GM18951 (cell line): ENCODE measurements around the gene EFNB1.
A peak's percentile ranks its signal among the peaks of the same experiment; 100 is the strongest.
"Not testable (repeated sequence)": the region's sequence is repeated elsewhere in the genome, so short reads cannot be mapped to it uniquely, and the experiment has no call there.

Source experiments
- POLR2A ChIP-seq: IDR thresholded peaks from 4 replicates; pipeline ENCODE4 v1.6.1; 2011; ENCODE audit warnings: mild to moderate bottlenecking; ENCODE audit not compliant: insufficient read length, insufficient read depth; ENCODE audit errors: extremely low read depth
- in situ Hi-C: fragments of 300-500 bp; cut with MboI; formaldehyde crosslinking; loops from one replicate; pipeline ENCODE4 v1.12.0; 2022; ENCODE audit warnings: low sequenced_read_pairs, mixed read lengths, inconsistent platforms; ENCODE audit not compliant: unreplicated experiment

EFNB1 gene

GRCh38 chrX:68828740-68829581 lies at the start of gene EFNB1:
Gene EFNB1 (plus strand): TSS chrX:68829021. CDS start chrX:68829777, 756 bp downstream.
- TF ChIP-seq POLR2A: peak; percentile 54
- in situ Hi-C loops: no loop called here

- in situ Hi-C loops: not testable (repeated sequence)
These were observed 47.5 kb upstream of the EFNB1 start for GRCh38 chrX:68781295-68781694.

- in situ Hi-C loops: no loop called here
- TF ChIP-seq POLR2A: no peak
These were observed 44.0 kb upstream of the EFNB1 start for GRCh38 chrX:68784816-68785215.

GRCh38 chrX:68786581-68786980 lies 42.2 kb upstream of the EFNB1 start:
- in situ Hi-C loops: not testable (repeated sequence)

- in situ Hi-C loops: no loop called here
- TF ChIP-seq POLR2A: no peak
These were observed 38.9 kb upstream of the EFNB1 start for GRCh38 chrX:68789966-68790365.

GRCh38 chrX:68792083-68792482 lies 36.7 kb upstream of the EFNB1 start:
- in situ Hi-C loops: no loop called here
- no peak for TF ChIP-seq POLR2A

- TF ChIP-seq POLR2A: no peak
- in situ Hi-C loops: no loop called here
These were observed 34.4 kb upstream of the EFNB1 start for GRCh38 chrX:68794461-68794860.

- in situ Hi-C loops: no loop called here
- no peak for TF ChIP-seq POLR2A
These were observed 33.1 kb upstream of the EFNB1 start for GRCh38 chrX:68795741-68796140.

GRCh38 chrX:68798400-68798799 lies 30.4 kb upstream of the EFNB1 start:
- in situ Hi-C loops: not testable (repeated sequence)

- in situ Hi-C loops: no loop called here
- TF ChIP-seq POLR2A: no peak
These were observed 27.0 kb upstream of the EFNB1 start for GRCh38 chrX:68801737-68802290.

- TF ChIP-seq POLR2A: no peak
- in situ Hi-C loops: no loop called here
These were observed 21.0 kb upstream of the EFNB1 start for GRCh38 chrX:68807818-68808217.

- in situ Hi-C loops: no loop called here
- no peak for TF ChIP-seq POLR2A
These were observed 20.0 kb upstream of the EFNB1 start for GRCh38 chrX:68808686-68809357.

- in situ Hi-C loops: no loop called here
- TF ChIP-seq POLR2A: no peak
These were observed 8.2 kb upstream of the EFNB1 start for GRCh38 chrX:68820476-68821110.

- in situ Hi-C loops: no loop called here
- no peak for TF ChIP-seq POLR2A
These were observed 7.2 kb upstream of the EFNB1 start for GRCh38 chrX:68821616-68822015.
